HG03097 (cell line): ENCODE measurements around the gene SDS.

Experiments used
- ATAC-seq: cut with Tn5 transposase; IDR thresholded peaks from one replicate; pipeline ENCODE4 v1.9.1; 2021; ENCODE audit not compliant: unreplicated experiment, low FRiP score

SDS gene

GRCh38 chr12:113427882-113428281, 24.2 kb upstream of the SDS start:
- no peak for ATAC-seq

- ATAC-seq: no peak
These were observed 22.3 kb upstream of the SDS start for GRCh38 chr12:113425960-113426453.

GRCh38 chr12:113424915-113425823, 21.5 kb upstream of the SDS start:
- no peak for ATAC-seq

- no peak for ATAC-seq
These were observed 20.8 kb upstream of the SDS start for GRCh38 chr12:113424456-113424855.

- ATAC-seq: no peak
These were observed 19.4 kb upstream of the SDS start for GRCh38 chr12:113422886-113423669.

GRCh38 chr12:113422030-113422885, 18.6 kb upstream of the SDS start, which contains the start of gene SDSL:
SDSL (plus strand) TSS chr12:113422380; CDS start chr12:113427983, 5,603 bp downstream.
- ATAC-seq: peak; percentile 87

- no peak for ATAC-seq
These were observed 17.4 kb upstream of the SDS start for GRCh38 chr12:113420996-113421595.

- ATAC-seq: no peak
These were observed 14.7 kb upstream of the SDS start for GRCh38 chr12:113418213-113418879.

GRCh38 chr12:113416091-113416754, 12.5 kb upstream of the SDS start:
- ATAC-seq: no peak

- no peak for ATAC-seq
These were observed 10.9 kb upstream of the SDS start for GRCh38 chr12:113414519-113415038.

- no peak for ATAC-seq
These were observed 9.8 kb upstream of the SDS start for GRCh38 chr12:113413488-113413939.

- ATAC-seq: no peak
These were observed 5.9 kb upstream of the SDS start for GRCh38 chr12:113409462-113410124.

GRCh38 chr12:113408756-113409298, 5.1 kb upstream of the SDS start:
- no peak for ATAC-seq

GRCh38 chr12:113407931-113408600, 4.4 kb upstream of the SDS start:
- no peak for ATAC-seq

- ATAC-seq: no peak
These were observed 2.0 kb upstream of the SDS start for GRCh38 chr12:113405694-113406093.

GRCh38 chr12:113402586-113403260, 964 bp downstream of the SDS start:
- ATAC-seq: no peak
